Sigmoid colon (tissue), 7 donors: ENCODE measurements around the gene CCDC92. TPM values are rescaled to one million over a fixed set of nuclear protein-coding genes. Genes with fewer than 3 reads are reported as not detected.
"Not testable (repeated sequence)": the region's sequence is repeated elsewhere in the genome, so short reads cannot be mapped to it uniquely, and the experiment has no call there.

Source experiments
- DNase-seq: peaks from one replicate; pipeline ENCODE4 v3.0.0-alpha.2; 2019
- H3K27ac ChIP-seq, 4 donors: fragments of 200-600 bp; sonication (generic); one replicate each; pipeline ENCODE4 v1.5.1; 2016 to 2019; ENCODE audit warnings: mild to moderate bottlenecking in 1 of 4
- H3K27me3 ChIP-seq, 3 donors: fragments of 200-600 bp; sonication (generic); one replicate each; pipeline ENCODE4 v1.5.1; 2019; ENCODE audit warnings: mild to moderate bottlenecking in 1 of 3
- H3K36me3 ChIP-seq, 4 donors: fragments of 200-600 bp; sonication (generic); one replicate each; pipeline ENCODE4 v1.5.1; 2016 to 2019
- H3K4me1 ChIP-seq, 4 donors: fragments of 200-600 bp; sonication (generic); one replicate each; pipeline ENCODE4 v1.5.1; 2017 to 2019
- H3K4me3 ChIP-seq, 4 donors: fragments of 200-600 bp; sonication (generic); one replicate each; pipeline ENCODE4 v1.5.1; 2017 to 2019; ENCODE audit warnings: mild to moderate bottlenecking in 2 of 4, moderate library complexity in 1 of 4
- H3K9me3 ChIP-seq, 4 donors: fragments of 200-600 bp in 3 of 4; sonication (generic) in 3 of 4; one replicate each; pipeline versions ENCODE4 v1.5.1 to v1.6.1; 2013 to 2019
- CTCF ChIP-seq, 4 experiments: fragments of 450-650 bp in 3 of 4; fragments of 200-600 bp in 1 of 4; IDR thresholded peaks; one replicate each; pipeline ENCODE4 v1.5.1; 2016 to 2019; ENCODE audit warnings: antibody characterized with exemption in 4 of 4, mild to moderate bottlenecking in 3 of 4, moderate library complexity in 2 of 4
- EP300 ChIP-seq, 4 donors: sonication (generic); formaldehyde crosslinking; IDR thresholded peaks; one replicate each; pipeline ENCODE4 v1.6.1; 2017; ENCODE audit warnings: antibody characterized with exemption in 4 of 4
- POLR2A ChIP-seq, 2 donors: fragments of 450-650 bp; IDR thresholded peaks; one replicate each; pipeline ENCODE4 v1.6.1; 2016; ENCODE audit warnings: antibody characterized with exemption in 2 of 2, mild to moderate bottlenecking in 2 of 2, moderate library complexity in 2 of 2
- POLR2AphosphoS5 ChIP-seq, 4 donors: sonication (generic); formaldehyde crosslinking; IDR thresholded peaks; one replicate each; pipeline ENCODE4 v1.6.1; 2017; ENCODE audit warnings: antibody characterized with exemption in 4 of 4
- WGBS, 2 donors: extraction: QIAGEN DNeasy Blood & Tissue Kit; methylation state at CpG; one replicate each; pipeline ENCODE4 v1.1.7; 2013; 5-methylcytosine and 5-hydroxymethylcytosine counted together
- intact Hi-C: fragments of 100-400 bp; cut with DNase I; formaldehyde crosslinking; loops from one replicate; pipeline ENCODE4 v1.15.1; 2023
- polyA plus RNA-seq, 3 donors: library from polyadenylated mRNA; stranded (reverse); fragments of 200-250 nt; gene quantifications; one replicate each; pipeline ENCODE4 v1.2.3, GENCODE V29; 2013
- total RNA-seq, 4 donors: library from RNA; depleted of rRNA; stranded (reverse); fragments of >200 nt; gene quantifications; one replicate each; pipeline ENCODE4 v1.1.0, GENCODE V29; 2016
- donor health status: healthy with polysubstance abuse.
- donor health status: Bipolar disorder and iron deficiency.
- donor health status: healthy.

Gene CCDC92
- total and polyA plus RNA-seq, 7 donors: 18.5 to 54.0 (median 24.0) TPM

- intact Hi-C loops: no loop called here
- Histone ChIP-seq H3K4me1 (peaks cover 0 to 9% (median 7%) of the 10 kb centered on the region in 4 donors), H3K9me3 (no peaks in the 10 kb centered on the region), H3K27me3 (no peaks in the 10 kb centered on the region), H3K27ac (no peak overlapping the region), H3K4me3 (no peak overlapping the region), H3K36me3 (peaks cover 0 to 8% (median 0%) of the 10 kb centered on the region in 4 donors)
- WGBS, 2 donors: 95 to 96% methylated on average over 15 of the region's 15 CpGs
- TF ChIP-seq POLR2AphosphoS5 (IDR thresholded peaks at IDR 0.05): no peak
- no peak for TF ChIP-seq POLR2A (IDR thresholded peaks at IDR 0.05)
- no peak for TF ChIP-seq CTCF (IDR thresholded peaks at IDR 0.05)
- TF ChIP-seq EP300 (IDR thresholded peaks at IDR 0.05): no peak
- no peak for DNase-seq
These were observed 22.9 kb downstream of the CCDC92 start for GRCh38 chr12:123949770-123950165.

GRCh38 chr12:123948796-123949769 lies 23.5 kb downstream of the CCDC92 start:
- Histone ChIP-seq H3K4me3 (no peak overlapping the region), H3K27me3 (no peaks in the 10 kb centered on the region), H3K27ac (no peak overlapping the region), H3K4me1 (peaks cover 0 to 9% (median 7%) of the 10 kb centered on the region in 4 donors), H3K36me3 (peaks cover 0 to 15% (median under 1%) of the 10 kb centered on the region in 4 donors), H3K9me3 (no peaks in the 10 kb centered on the region)
- TF ChIP-seq EP300 (IDR thresholded peaks at IDR 0.05): no peak
- TF ChIP-seq POLR2A (IDR thresholded peaks at IDR 0.05): no peak
- no peak for TF ChIP-seq POLR2AphosphoS5 (IDR thresholded peaks at IDR 0.05)
- no peak for TF ChIP-seq CTCF (IDR thresholded peaks at IDR 0.05)
- no peak for DNase-seq
- intact Hi-C loops: no loop called here
- 77 to 89% methylated on average over 19 of the region's 19 CpGs for WGBS, 2 donors

GRCh38 chr12:123948401-123948795 lies 24.2 kb downstream of the CCDC92 start:
- intact Hi-C loops: no loop called here
- WGBS, 2 donors: 96 to 97% methylated on average over 11 of the region's 11 CpGs
- peaks cover 0 to 22% (median 3%) of the 10 kb centered on the region in 4 donors for H3K36me3 ChIP-seq
- no peak overlapping the region for H3K27ac ChIP-seq
- H3K4me3 ChIP-seq: no peak overlapping the region
- no peaks in the 10 kb centered on the region for H3K9me3 ChIP-seq
- H3K4me1 ChIP-seq: peaks cover 0 to 9% (median 7%) of the 10 kb centered on the region in 4 donors
- no peaks in the 10 kb centered on the region for H3K27me3 ChIP-seq
- TF ChIP-seq POLR2AphosphoS5 (IDR thresholded peaks at IDR 0.05) (no peak), CTCF (IDR thresholded peaks at IDR 0.05) (no peak), POLR2A (IDR thresholded peaks at IDR 0.05) (no peak), EP300 (IDR thresholded peaks at IDR 0.05) (no peak)
- no peak for DNase-seq

- H3K27ac ChIP-seq, DNase-seq, H3K4me1 ChIP-seq, H3K4me3 ChIP-seq, intact Hi-C loops, H3K27me3 ChIP-seq, H3K9me3 ChIP-seq: not testable (repeated sequence)
- H3K36me3 ChIP-seq: peaks cover 0 to 31% (median 10%) of the 10 kb centered on the region in 4 donors
- 88 to 91% methylated on average over 7 of the region's 7 CpGs for WGBS, 2 donors
These were observed 25.1 kb downstream of the CCDC92 start for GRCh38 chr12:123947531-123947930.

- intact Hi-C loops, H3K9me3 ChIP-seq, H3K4me1 ChIP-seq, H3K27me3 ChIP-seq, H3K27ac ChIP-seq, DNase-seq, H3K4me3 ChIP-seq: not testable (repeated sequence)
- H3K36me3 ChIP-seq: peaks cover 4 to 38% (median 14%) of the 10 kb centered on the region in 4 donors
- WGBS, 2 donors: 95 to 96% methylated on average over 34 of the region's 35 CpGs
These were observed 25.8 kb downstream of the CCDC92 start for GRCh38 chr12:123946516-123947505.
